GM19463 (cell line): ENCODE measurements around the gene SEL1L.
"Not testable (repeated sequence)": the region's sequence is repeated elsewhere in the genome, so short reads cannot be mapped to it uniquely, and the experiment has no call there.

ENCODE experiments used
- ATAC-seq: cut with Tn5 transposase; IDR thresholded peaks from one replicate; pipeline ENCODE4 v1.9.1; 2021; ENCODE audit warnings: mild to moderate bottlenecking, moderate library complexity; ENCODE audit not compliant: unreplicated experiment

Gene SEL1L

GRCh38 chr14:81449576-81449975 lies 84.1 kb downstream of the SEL1L start:
- no peak for ATAC-seq

GRCh38 chr14:81449114-81449513 lies 84.5 kb downstream of the SEL1L start:
- ATAC-seq = no peak

GRCh38 chr14:81447021-81447764 lies 86.5 kb downstream of the SEL1L start:
- no peak for ATAC-seq

GRCh38 chr14:81446279-81447007 lies 87.2 kb downstream of the SEL1L start:
- no peak for ATAC-seq

GRCh38 chr14:81441626-81442134 lies 92.0 kb downstream of the SEL1L start:
- no peak for ATAC-seq

GRCh38 chr14:81440041-81440440 lies 93.6 kb downstream of the SEL1L start:
- ATAC-seq = no peak

GRCh38 chr14:81437244-81437643 lies 96.4 kb downstream of the SEL1L start:
- no peak for ATAC-seq

GRCh38 chr14:81436296-81437138 lies 97.1 kb downstream of the SEL1L start:
- ATAC-seq = peak; percentile 73

GRCh38 chr14:81435391-81436295 lies 98.0 kb downstream of the SEL1L start:
- peak; percentile 37 for ATAC-seq

GRCh38 chr14:81435048-81435390 lies 98.6 kb downstream of the SEL1L start:
- no peak for ATAC-seq

- no peak for ATAC-seq
These were observed 99.4 kb downstream of the SEL1L start for GRCh38 chr14:81434230-81434629.

- no peak for ATAC-seq
These were observed 100.3 kb downstream of the SEL1L start for GRCh38 chr14:81433378-81433777.

GRCh38 chr14:81432219-81432661 lies 101.4 kb downstream of the SEL1L start:
- ATAC-seq = no peak

- no peak for ATAC-seq
These were observed 103.4 kb downstream of the SEL1L start for GRCh38 chr14:81430235-81430634.

- not testable (repeated sequence) for ATAC-seq
These were observed 103.9 kb downstream of the SEL1L start for GRCh38 chr14:81429749-81430148.

- no peak for ATAC-seq
These were observed 104.6 kb downstream of the SEL1L start for GRCh38 chr14:81429028-81429427.

GRCh38 chr14:81427348-81428058 lies 106.2 kb downstream of the SEL1L start:
- no peak for ATAC-seq

- no peak for ATAC-seq
These were observed 110.1 kb downstream of the SEL1L start for GRCh38 chr14:81423504-81423903.
